Loucy (cell line): ENCODE data around the gene ZNF256.

Experiments used
- EZH2phosphoT487 ChIP-seq: fragments of 200-600 bp; IDR thresholded peaks from 2 replicates; pipeline ENCODE4 v1.6.1; 2018; ENCODE audit warnings: antibody characterized with exemption, mild to moderate bottlenecking, moderate library complexity, borderline replicate concordance
- TF ChIP-seq, protein P1 (sequence below): fragments of 200-600 bp; sonication (generic); conservative IDR thresholded peaks from 2 replicates; pipeline ENCODE4 v1.5.1; 2014; ENCODE audit warnings: mild to moderate bottlenecking, antibody characterized with exemption, low read length

DNA sequence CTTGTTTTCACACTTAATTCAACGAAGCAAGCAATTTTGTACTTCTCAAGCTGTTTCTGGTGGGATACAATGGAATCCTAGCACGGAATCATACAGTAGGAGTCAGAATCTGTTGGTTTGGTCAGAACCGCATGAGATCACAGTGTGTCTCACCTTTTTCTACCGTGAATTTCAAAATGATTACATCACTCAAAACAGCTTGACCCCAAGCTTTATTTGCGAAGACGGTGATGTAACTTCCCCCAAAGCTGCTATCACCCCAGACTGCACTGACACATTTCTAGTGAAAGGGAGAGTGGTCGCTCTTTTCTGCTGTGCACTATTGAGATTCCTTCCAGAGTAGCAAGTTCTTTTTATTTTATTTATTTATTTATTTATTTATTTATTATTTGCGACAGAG lies 17.3 kb upstream of the ZNF256 start:
- TF ChIP-seq, protein P1, sequence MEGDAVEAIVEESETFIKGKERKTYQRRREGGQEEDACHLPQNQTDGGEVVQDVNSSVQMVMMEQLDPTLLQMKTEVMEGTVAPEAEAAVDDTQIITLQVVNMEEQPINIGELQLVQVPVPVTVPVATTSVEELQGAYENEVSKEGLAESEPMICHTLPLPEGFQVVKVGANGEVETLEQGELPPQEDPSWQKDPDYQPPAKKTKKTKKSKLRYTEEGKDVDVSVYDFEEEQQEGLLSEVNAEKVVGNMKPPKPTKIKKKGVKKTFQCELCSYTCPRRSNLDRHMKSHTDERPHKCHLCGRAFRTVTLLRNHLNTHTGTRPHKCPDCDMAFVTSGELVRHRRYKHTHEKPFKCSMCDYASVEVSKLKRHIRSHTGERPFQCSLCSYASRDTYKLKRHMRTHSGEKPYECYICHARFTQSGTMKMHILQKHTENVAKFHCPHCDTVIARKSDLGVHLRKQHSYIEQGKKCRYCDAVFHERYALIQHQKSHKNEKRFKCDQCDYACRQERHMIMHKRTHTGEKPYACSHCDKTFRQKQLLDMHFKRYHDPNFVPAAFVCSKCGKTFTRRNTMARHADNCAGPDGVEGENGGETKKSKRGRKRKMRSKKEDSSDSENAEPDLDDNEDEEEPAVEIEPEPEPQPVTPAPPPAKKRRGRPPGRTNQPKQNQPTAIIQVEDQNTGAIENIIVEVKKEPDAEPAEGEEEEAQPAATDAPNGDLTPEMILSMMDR = no peak
- TF ChIP-seq EZH2phosphoT487 = no peak
